Measurements from ENCODE around the gene ENTPD8. TPM values are rescaled to one million over a fixed set of nuclear protein-coding genes. Genes with fewer than 3 reads are reported as not detected.
"Not testable (repeated sequence)": the region's sequence is repeated elsewhere in the genome, so short reads cannot be mapped to it uniquely, and the experiment has no call there.

Gene ENTPD8
- total RNA-seq, 2 experiments from 2014 or later = not detected

GRCh38 chr9:137391411-137391754 is 49.8 kb downstream of the ENTPD8 start:
- ChIA-PET CTCF (interaction anchor here (2.0 kb wide), 1 partner anchor 16 kb away, joined by 5 read pairs; no protein-coding TSS in a partner anchor), POLR2A (no interaction called here)

- ChIA-PET POLR2A (no interaction called here), CTCF (interaction anchor here (2.0 kb wide), 1 partner anchor 16 kb away, joined by 5 read pairs; no protein-coding TSS in a partner anchor)
Measured at GRCh38 chr9:137390553-137391410, 50.4 kb downstream of the ENTPD8 start.

- CTCF ChIA-PET = no interaction called here
- POLR2A ChIA-PET = no interaction called here
Measured at GRCh38 chr9:137389428-137389746, 51.8 kb downstream of the ENTPD8 start.

GRCh38 chr9:137388589-137389427 is 52.3 kb downstream of the ENTPD8 start:
- ChIA-PET POLR2A (interaction anchor here (0.5 kb wide), 1 partner anchor 464 kb away, joined by 3 read pairs; no protein-coding TSS in a partner anchor), CTCF (no interaction called here)

- POLR2A ChIA-PET = interaction anchor here (0.5 kb wide), 1 partner anchor 463 kb away, joined by 3 read pairs; no protein-coding TSS in a partner anchor
- CTCF ChIA-PET = no interaction called here
Measured at GRCh38 chr9:137387891-137388560, 53.1 kb downstream of the ENTPD8 start.

GRCh38 chr9:137387114-137387890 is 53.9 kb downstream of the ENTPD8 start:
- ChIA-PET POLR2A (no interaction called here), CTCF (interaction anchor here (0.6 kb wide), 1 partner anchor 57 kb away, joined by 3 read pairs; no protein-coding TSS in a partner anchor)

GRCh38 chr9:137386507-137387113 is 54.5 kb downstream of the ENTPD8 start:
- CTCF ChIA-PET = not testable (repeated sequence)

GRCh38 chr9:137385061-137385655 is 56.0 kb downstream of the ENTPD8 start:
- POLR2A ChIA-PET = no interaction called here

More at GRCh38 chr9:137386507-137387113, 54.5 kb downstream of the ENTPD8 start:
- POLR2A ChIA-PET = not testable (repeated sequence)

More at GRCh38 chr9:137385061-137385655, 56.0 kb downstream of the ENTPD8 start:
- CTCF ChIA-PET = no interaction called here

Other genes with a start within 250 kb of the ENTPD8 start
- gene TPRN, start 240.6 kb downstream of the ENTPD8 start, total RNA-seq = 10 to 100 TPM; 11.1 to 11.9 TPM
- 10 to 100 TPM; 47.0 to 47.1 TPM for gene TMEM203, start 235.7 kb downstream of the ENTPD8 start, total RNA-seq
- gene NDOR1, start 235.7 kb downstream of the ENTPD8 start, total RNA-seq = 10 to 100 TPM; 43.7 to 44.6 TPM
- 1 to 10 TPM; 3.0 to 4.1 TPM for gene RNF208, start 219.1 kb downstream of the ENTPD8 start, total RNA-seq
- gene CYSRT1, start 216.2 kb downstream of the ENTPD8 start, total RNA-seq = under 1 TPM in 1 of 2 experiments, not detected in 1; 0.23 TPM
- gene RNF224, start 213.9 kb downstream of the ENTPD8 start, total RNA-seq = not detected
- not detected for gene SLC34A3, start 210.5 kb downstream of the ENTPD8 start, total RNA-seq
- gene TUBB4B, start 200.1 kb downstream of the ENTPD8 start, total RNA-seq = 100 to 1,000 TPM; 315 to 323 TPM
- not detected for gene STPG3, start 190.1 kb downstream of the ENTPD8 start, total RNA-seq
- 10 to 100 TPM; 67.0 to 70.9 TPM for gene NELFB, start 186.0 kb downstream of the ENTPD8 start, total RNA-seq
- gene TOR4A, start 163.6 kb downstream of the ENTPD8 start, total RNA-seq = 1 to 10 TPM; 4.8 TPM
- 1 to 10 TPM; 3.0 to 3.4 TPM for gene NRARP, start 139.1 kb downstream of the ENTPD8 start, total RNA-seq
- 1 to 10 TPM; 3.4 to 3.7 TPM for gene EXD3, start 18.2 kb downstream of the ENTPD8 start, total RNA-seq
- under 1 TPM; 0.40 to 0.67 TPM for gene NOXA1, start 18.0 kb downstream of the ENTPD8 start, total RNA-seq
- gene NSMF, start 18.0 kb upstream of the ENTPD8 start, total RNA-seq = 10 to 100 TPM; 62.9 to 63.3 TPM
- gene PNPLA7, start 109.0 kb upstream of the ENTPD8 start, total RNA-seq = 1 to 10 TPM; 2.6 to 3.4 TPM
- gene MRPL41, start 110.5 kb upstream of the ENTPD8 start, total RNA-seq = 10 to 100 TPM; 61.0 to 64.7 TPM
- 10 to 100 TPM; 36.5 to 38.3 TPM for gene DPH7, start 137.6 kb upstream of the ENTPD8 start, total RNA-seq
- 10 to 100 TPM; 75.3 to 76.8 TPM for gene ZMYND19, start 149.2 kb upstream of the ENTPD8 start, total RNA-seq
- 10 to 100 TPM; 31.2 to 35.1 TPM for gene ARRDC1, start 164.3 kb upstream of the ENTPD8 start, total RNA-seq
- 10 to 100 TPM; 69.9 to 75.4 TPM for gene EHMT1, start 177.6 kb upstream of the ENTPD8 start, total RNA-seq